ENCODE measurements around the gene CMAS.

DNA sequence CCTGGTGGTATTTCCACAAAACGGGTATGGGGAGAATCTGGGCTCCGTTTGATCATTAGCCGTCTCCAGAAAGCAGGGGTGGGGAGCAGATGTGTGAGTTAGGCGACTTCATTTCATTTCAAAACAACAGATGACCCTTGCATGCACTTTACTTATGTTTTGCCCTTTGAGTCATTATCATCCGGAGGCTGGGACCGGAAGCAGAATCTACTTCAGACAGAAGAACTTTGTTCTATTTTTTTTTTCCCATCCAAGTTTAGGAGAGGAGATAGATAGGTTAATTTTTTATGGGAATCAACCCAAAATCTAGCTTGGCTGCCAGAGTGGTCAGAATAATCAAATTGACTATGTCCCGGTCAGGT, 31.3 kb upstream of the CMAS start:
- TF ChIP-seq, protein P1, sequence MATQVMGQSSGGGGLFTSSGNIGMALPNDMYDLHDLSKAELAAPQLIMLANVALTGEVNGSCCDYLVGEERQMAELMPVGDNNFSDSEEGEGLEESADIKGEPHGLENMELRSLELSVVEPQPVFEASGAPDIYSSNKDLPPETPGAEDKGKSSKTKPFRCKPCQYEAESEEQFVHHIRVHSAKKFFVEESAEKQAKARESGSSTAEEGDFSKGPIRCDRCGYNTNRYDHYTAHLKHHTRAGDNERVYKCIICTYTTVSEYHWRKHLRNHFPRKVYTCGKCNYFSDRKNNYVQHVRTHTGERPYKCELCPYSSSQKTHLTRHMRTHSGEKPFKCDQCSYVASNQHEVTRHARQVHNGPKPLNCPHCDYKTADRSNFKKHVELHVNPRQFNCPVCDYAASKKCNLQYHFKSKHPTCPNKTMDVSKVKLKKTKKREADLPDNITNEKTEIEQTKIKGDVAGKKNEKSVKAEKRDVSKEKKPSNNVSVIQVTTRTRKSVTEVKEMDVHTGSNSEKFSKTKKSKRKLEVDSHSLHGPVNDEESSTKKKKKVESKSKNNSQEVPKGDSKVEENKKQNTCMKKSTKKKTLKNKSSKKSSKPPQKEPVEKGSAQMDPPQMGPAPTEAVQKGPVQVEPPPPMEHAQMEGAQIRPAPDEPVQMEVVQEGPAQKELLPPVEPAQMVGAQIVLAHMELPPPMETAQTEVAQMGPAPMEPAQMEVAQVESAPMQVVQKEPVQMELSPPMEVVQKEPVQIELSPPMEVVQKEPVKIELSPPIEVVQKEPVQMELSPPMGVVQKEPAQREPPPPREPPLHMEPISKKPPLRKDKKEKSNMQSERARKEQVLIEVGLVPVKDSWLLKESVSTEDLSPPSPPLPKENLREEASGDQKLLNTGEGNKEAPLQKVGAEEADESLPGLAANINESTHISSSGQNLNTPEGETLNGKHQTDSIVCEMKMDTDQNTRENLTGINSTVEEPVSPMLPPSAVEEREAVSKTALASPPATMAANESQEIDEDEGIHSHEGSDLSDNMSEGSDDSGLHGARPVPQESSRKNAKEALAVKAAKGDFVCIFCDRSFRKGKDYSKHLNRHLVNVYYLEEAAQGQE (IDR thresholded peaks at IDR 0.05; ENCODE audit: insufficient read depth in 1 of 2, low read depth in 2 of 2, low read length in 2 of 2) = no peak
- no peak for TF ChIP-seq POLR2AphosphoS5 (IDR thresholded peaks at IDR 0.05; ENCODE audit: low read depth, low read length)
- TF ChIP-seq SIN3A (IDR thresholded peaks at IDR 0.05; ENCODE audit: borderline replicate concordance, insufficient read depth, low read length) = no peak

Data from PFSK-1 (cell line).